HepG2 (cell line): ENCODE data around the gene SP9. TPM values are rescaled to one million over a fixed set of nuclear protein-coding genes. Genes with fewer than 3 reads are reported as not detected.

ENCODE experiments used
- ATAC-seq: fragments of 200-7000 bp; cut with Tn5 transposase; 3 replicates; pipeline ENCODE4 v1.9.1; 2020; ENCODE audit warnings: mild to moderate bottlenecking, moderate library complexity
- BruUV-seq: library from RNA; stranded (reverse); fragments of 400-500 nt; replicated peaks from 2 replicates; lab custom pipeline; 2021; lab: Mats Ljungman, UMichigan
- CTCF ChIA-PET: fragments of 300-600 bp; formaldehyde crosslinking; extraction: SDS; loops from one replicate; lab custom pipeline; 2021; ENCODE audit warnings: low total read pairs, inconsistent platforms, low intra/inter-chr PET ratio; lab: Yijun Ruan, JAX
- POLR2A ChIA-PET: fragments of 350-600 bp; sonication (Branson Sonifier 250); formaldehyde crosslinking; loops from one replicate; lab custom pipeline; 2020; ENCODE audit warnings: antibody characterized with exemption, inconsistent platforms; lab: Yijun Ruan, JAX
- DNase-seq: peaks from one replicate; pipeline ENCODE4 v3.0.0-alpha.2; 2015; ENCODE audit warnings: low spot score
- FAIRE-seq: peaks from 3 replicates; lab custom pipeline; 2011; peaks lifted over from hg19 to GRCh38; lab: Jason Lieb, UNC
- H2AFZ ChIP-seq: one replicate; pipeline ENCODE4 v1.6.1; 2011; ENCODE audit warnings: low read length, inconsistent platforms
- H3K27ac ChIP-seq: fragments of 300-600 bp; 3 replicates; pipeline ENCODE4 v1.8.0; 2011; ENCODE audit warnings: mixed run types, mild to moderate bottlenecking, mixed read lengths, low read length, inconsistent platforms; ENCODE audit not compliant: insufficient read depth; ENCODE audit errors: extremely low read length
- H3K27me3 ChIP-seq, 2 experiments: fragments of 200-600 bp in 1 of 2; 2 replicates in 1 of 2; 3 replicates in 1 of 2; pipeline versions ENCODE4 v1.6.0 to v1.8.0; 2011; ENCODE audit warnings: low read length in 2 of 2, mild to moderate bottlenecking in 2 of 2, moderate library complexity in 2 of 2, inconsistent platforms in 1 of 2; ENCODE audit not compliant: insufficient read depth in 2 of 2, control insufficient read depth in 1 of 2
- H3K36me3 ChIP-seq, 2 experiments: fragments of 200-600 bp in 1 of 2; replicated peaks in 1 of 2; 2 replicates in 1 of 2; 3 replicates in 1 of 2; pipeline versions ENCODE4 v1.5.1 to v1.8.0; 2011; ENCODE audit warnings: low read length in 2 of 2, inconsistent platforms in 1 of 2; ENCODE audit not compliant: insufficient read depth in 2 of 2, control insufficient read depth in 1 of 2
- H3K4me1 ChIP-seq: 2 replicates; pipeline ENCODE4 v1.5.1; 2012; ENCODE audit warnings: low read length, inconsistent platforms; ENCODE audit not compliant: insufficient read depth
- H3K4me2 ChIP-seq: 2 replicates; pipeline ENCODE4 v1.6.0; 2011; ENCODE audit warnings: low read depth, low read length, inconsistent platforms
- H3K4me3 ChIP-seq, 3 experiments: fragments of 200-600 bp in 1 of 3; sonication (generic), shearing (Covaris generic) in 1 of 3; replicated peaks in 1 of 3; 2 replicates each; pipeline ENCODE4 v1.5.1; 2011 to 2016; ENCODE audit warnings: low read length in 3 of 3, inconsistent platforms in 2 of 3, low read depth in 2 of 3, mild to moderate bottlenecking in 2 of 3, control low read depth in 1 of 3, mixed read lengths in 1 of 3; ENCODE audit not compliant: insufficient read depth in 1 of 3
- H3K79me2 ChIP-seq: one replicate; pipeline ENCODE4 v1.6.1; 2011; ENCODE audit warnings: low read length, inconsistent platforms; ENCODE audit not compliant: insufficient read depth
- H3K9ac ChIP-seq: 2 replicates; pipeline ENCODE4 v1.6.0; 2011; ENCODE audit warnings: mild to moderate bottlenecking, low read depth, low read length, inconsistent platforms; ENCODE audit not compliant: insufficient read depth
- H3K9me3 ChIP-seq: 2 replicates; pipeline ENCODE4 v1.5.1; 2012; ENCODE audit warnings: mild to moderate bottlenecking, low read length
- H4K20me1 ChIP-seq: 2 replicates; pipeline ENCODE4 v1.6.0; 2011; ENCODE audit warnings: inconsistent platforms, mild to moderate bottlenecking, low read length, moderate library complexity; ENCODE audit not compliant: insufficient read depth
- DZIP1 ChIP-seq: sonication (generic); formaldehyde crosslinking; IDR thresholded peaks from 2 replicates; pipeline ENCODE4 v1.5.0; 2020; ENCODE audit warnings: mild to moderate bottlenecking, missing genetic modification reagents
- GTF2F1 ChIP-seq: fragments of 150-350 bp; IDR thresholded peaks from 2 replicates; pipeline ENCODE4 v1.6.1; 2014; ENCODE audit warnings: low read length
- NPAS2 ChIP-seq: sonication (generic); formaldehyde crosslinking; IDR thresholded peaks from 2 replicates; pipeline ENCODE4 v1.8.0; 2022; ENCODE audit warnings: mild to moderate bottlenecking, missing genetic modification reagents, borderline replicate concordance
- SIX4 ChIP-seq: sonication (generic); formaldehyde crosslinking; IDR thresholded peaks from 2 replicates; pipeline ENCODE4 v1.4.0; 2020; ENCODE audit warnings: missing genetic modification reagents
- SRY ChIP-seq: sonication (generic); formaldehyde crosslinking; IDR thresholded peaks from 2 replicates; pipeline ENCODE4 v1.8.0; 2022; ENCODE audit warnings: mild to moderate bottlenecking, missing genetic modification reagents
- ZNF18 ChIP-seq: sonication (generic); formaldehyde crosslinking; IDR thresholded peaks from 2 replicates; pipeline ENCODE4 v1.8.0; 2022; ENCODE audit warnings: mild to moderate bottlenecking, missing genetic modification reagents; ENCODE audit not compliant: insufficient replicate concordance
- ZNF501 ChIP-seq: sonication (generic); formaldehyde crosslinking; IDR thresholded peaks from 2 replicates; pipeline ENCODE4 v1.5.1; 2020; ENCODE audit warnings: mild to moderate bottlenecking, moderate library complexity, missing genetic modification reagents
- WGBS: methylation state at CpG from one replicate; pipeline ENCODE4 v1.1.6; 2017; ENCODE audit warnings: low lambda C conversion rate; 5-methylcytosine and 5-hydroxymethylcytosine counted together
- in situ Hi-C: cut with HindIII; loops from 2 replicates; pipeline ENCODE4 v1.10.0; 2017; ENCODE audit warnings: low pct_unique_long_range_greater_than_20kb; ENCODE audit not compliant: extremely low pct_ligation_motif_present
- intact Hi-C: fragments of 100-400 bp; cut with micrococcal nuclease; formaldehyde crosslinking; loops from one replicate; pipeline ENCODE4 v1.10.0; 2022; ENCODE audit not compliant: unreplicated experiment
- polyA plus RNA-seq, 8 experiments: library from polyadenylated mRNA; depleted of rRNA in 3 of 8; stranded (reverse) in 7 of 8; unstranded in 1 of 8; fragments of >200 nt; fragmentation: Illumina TruSeq in 4 of 8; extraction: Trizol in 4 of 8; gene quantifications; 2 replicates each; pipeline versions ENCODE4 v1.2.1 to v1.2.3, GENCODE V29; 2011 to 2016; ENCODE audit warnings: low read depth in 4 of 8, missing spikeins in 1 of 8, mixed read lengths in 1 of 8; ENCODE audit not compliant: insufficient read depth in 1 of 8
- total RNA-seq, 5 experiments: library from RNA; depleted of rRNA; stranded (reverse); fragments of >200 nt; fragmentation: Illumina TruSeq; extraction: Trizol; gene quantifications; 2 replicates each; pipeline ENCODE4 v1.2.3, GENCODE V29; 2016; ENCODE audit warnings: low read depth in 1 of 5

Gene SP9
- total and polyA plus RNA-seq, 2 of the 13 experiments (the other 11 are each of a cell fraction or from before 2014, with no cell fraction given): not detected

GRCh38 chr2:174333017-174333371 lies 1.8 kb upstream of the SP9 start:
- POLR2A ChIA-PET: no interaction called here
- CTCF ChIA-PET: no interaction called here
- no peak overlapping the region for H3K27ac ChIP-seq
- BruUV-seq: no TSS peak
- H3K9me3 ChIP-seq: no peaks in the 10 kb centered on the region
- peak overlapping the region in 2 of 3 experiments; percentile 63 to 72; a peak in 3 of 6 replicates for H3K4me3 ChIP-seq
- no peak overlapping the region for H3K9ac ChIP-seq
- no peak overlapping the region for H2AFZ ChIP-seq
- 36% methylated on average over 15 of the region's 15 CpGs for WGBS
- H3K4me2 ChIP-seq: peak overlapping the region; percentile 98
- no peaks in the 10 kb centered on the region for H3K79me2 ChIP-seq
- in situ Hi-C loops: loop anchor here (5.0 kb wide), 1 partner anchor 86 kb away; the partner anchor contains the start of gene OLA1
- FAIRE-seq (no peak), DNase-seq (no peak), ATAC-seq (no peak)
- H3K27me3 ChIP-seq: peaks cover 20 to 88% of the 10 kb centered on the region in 2 experiments
- TF ChIP-seq ZNF18 (CRISPR knock-in tag) (no peak), GTF2F1 (no peak), SIX4 (CRISPR knock-in tag) (no peak), NPAS2 (CRISPR knock-in tag) (no peak), SRY (no peak), DZIP1 (CRISPR knock-in tag) (no peak), ZNF501 (CRISPR knock-in tag) (no peak)
- intact Hi-C loops: loop anchor here (1.0 to 5.0 kb wide), 2 partner anchors 86 to 262 kb away; partner anchors contain the start of gene OLA1
- no peaks in the 10 kb centered on the region for H3K36me3 ChIP-seq
- peaks cover 60% of the 10 kb centered on the region for H3K4me1 ChIP-seq
- peaks cover 3% of the 10 kb centered on the region; the same call in 1 of the 2 replicates for H4K20me1 ChIP-seq
